ENCODE data around the gene TIMM9.

GRCh38 chr14:58460772-58461171, 33.4 kb upstream of the TIMM9 start:
- no peak for TF ChIP-seq ARNTL (CRISPR knock-in tag; IDR thresholded peaks at IDR 0.05; ENCODE audit: borderline replicate concordance, low read depth)
- TF ChIP-seq CSDC2 (CRISPR knock-in tag; IDR thresholded peaks at IDR 0.05), result no peak
- TF ChIP-seq RARB (CRISPR knock-in tag; IDR thresholded peaks at IDR 0.05), result no peak
- TF ChIP-seq PATZ1 (CRISPR knock-in tag; IDR thresholded peaks at IDR 0.05; ENCODE audit: borderline replicate concordance), result no peak
- no peak for TF ChIP-seq SNAI2 (CRISPR knock-in tag; IDR thresholded peaks at IDR 0.05)
- no peak for TF ChIP-seq GLIS3 (CRISPR knock-in tag; IDR thresholded peaks at IDR 0.05)
- no peak for TF ChIP-seq ZFP30 (CRISPR knock-in tag; IDR thresholded peaks at IDR 0.05)
- TF ChIP-seq TSHZ2 (CRISPR knock-in tag; IDR thresholded peaks at IDR 0.05), result no peak
- no peak for TF ChIP-seq ZFP3 (CRISPR knock-in tag; IDR thresholded peaks at IDR 0.05)
- no peak for TF ChIP-seq OSR1 (CRISPR knock-in tag; IDR thresholded peaks at IDR 0.05)
- no peak for TF ChIP-seq TCF4 (CRISPR knock-in tag; IDR thresholded peaks at IDR 0.05; ENCODE audit: borderline replicate concordance)
- no peak for TF ChIP-seq ZC3H10 (CRISPR knock-in tag; IDR thresholded peaks at IDR 0.05)
- no peak for TF ChIP-seq ZNF565 (CRISPR knock-in tag; conservative IDR thresholded peaks at IDR 0.05; ENCODE audit: low read depth)

All from SK-N-SH treated with all-trans-retinoic acid at 6 μM for 48 hours (cell line).